DND-41 (cell line): Measurements from ENCODE around the gene GPALPP1.

Source experiments
- CTCF ChIP-seq: IDR thresholded peaks from 2 replicates; pipeline ENCODE4 v1.5.1; 2012; ENCODE audit warnings: borderline replicate concordance, low read length, moderate library complexity, mild to moderate bottlenecking; ENCODE audit not compliant: poor library complexity, severe bottlenecking; ENCODE audit errors: extremely low read depth
- EZH2 ChIP-seq: IDR thresholded peaks from 3 replicates; pipeline ENCODE4 v1.6.1; 2012; ENCODE audit warnings: borderline replicate concordance, low read depth, mild to moderate bottlenecking, moderate library complexity, low read length, inconsistent platforms; ENCODE audit not compliant: severe bottlenecking

- TF ChIP-seq CTCF (no peak), EZH2 (no peak)
These were observed 35.1 kb upstream of the GPALPP1 start for GRCh38 chr13:44954224-44954623.
